Astrocyte of the cerebellum (primary cell): Measurements from ENCODE around the gene PLLP.

Experiments
- DNase-seq: peaks from one replicate; pipeline ENCODE4 v3.0.0-alpha.2; 2011; ENCODE audit warnings: low read depth
- H3K4me3 ChIP-seq: 2 replicates; pipeline ENCODE4 v1.5.1; 2011; ENCODE audit warnings: mild to moderate bottlenecking, low read depth, low read length, moderate library complexity
- in situ Hi-C: cut with HindIII; loops from 2 replicates; pipeline ENCODE4 v1.10.0; 2017; ENCODE audit warnings: low sequenced_read_pairs
- TF ChIP-seq, protein P1 (sequence below): IDR thresholded peaks from 2 replicates; pipeline ENCODE4 v1.5.1; 2012; ENCODE audit warnings: low read length, low read depth, moderate library complexity, mild to moderate bottlenecking; ENCODE audit errors: missing control alignments

The PLLP gene

GRCh38 chr16:57319646-57320045, 35.2 kb upstream of the PLLP start:
- H3K4me3 ChIP-seq = no peak overlapping the region
- DNase-seq = no peak
- in situ Hi-C loops = loop anchor here (10.0 kb wide), 1 partner anchor 95 kb away; no protein-coding TSS in a partner anchor
- TF ChIP-seq, protein P1, sequence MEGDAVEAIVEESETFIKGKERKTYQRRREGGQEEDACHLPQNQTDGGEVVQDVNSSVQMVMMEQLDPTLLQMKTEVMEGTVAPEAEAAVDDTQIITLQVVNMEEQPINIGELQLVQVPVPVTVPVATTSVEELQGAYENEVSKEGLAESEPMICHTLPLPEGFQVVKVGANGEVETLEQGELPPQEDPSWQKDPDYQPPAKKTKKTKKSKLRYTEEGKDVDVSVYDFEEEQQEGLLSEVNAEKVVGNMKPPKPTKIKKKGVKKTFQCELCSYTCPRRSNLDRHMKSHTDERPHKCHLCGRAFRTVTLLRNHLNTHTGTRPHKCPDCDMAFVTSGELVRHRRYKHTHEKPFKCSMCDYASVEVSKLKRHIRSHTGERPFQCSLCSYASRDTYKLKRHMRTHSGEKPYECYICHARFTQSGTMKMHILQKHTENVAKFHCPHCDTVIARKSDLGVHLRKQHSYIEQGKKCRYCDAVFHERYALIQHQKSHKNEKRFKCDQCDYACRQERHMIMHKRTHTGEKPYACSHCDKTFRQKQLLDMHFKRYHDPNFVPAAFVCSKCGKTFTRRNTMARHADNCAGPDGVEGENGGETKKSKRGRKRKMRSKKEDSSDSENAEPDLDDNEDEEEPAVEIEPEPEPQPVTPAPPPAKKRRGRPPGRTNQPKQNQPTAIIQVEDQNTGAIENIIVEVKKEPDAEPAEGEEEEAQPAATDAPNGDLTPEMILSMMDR = no peak

GRCh38 chr16:57318240-57318970, 33.9 kb upstream of the PLLP start:
- no peak overlapping the region for H3K4me3 ChIP-seq
- in situ Hi-C loops = no loop called here
- TF ChIP-seq, protein P1 = no peak
- no peak for DNase-seq

- no peak overlapping the region for H3K4me3 ChIP-seq
- TF ChIP-seq, protein P1 = no peak
- in situ Hi-C loops = no loop called here
- DNase-seq = peak; percentile 81
These were observed 32.0 kb upstream of the PLLP start for GRCh38 chr16:57316390-57317017.

- no peak for DNase-seq
- TF ChIP-seq, protein P1 = no peak
- H3K4me3 ChIP-seq = no peak overlapping the region
- in situ Hi-C loops = no loop called here
These were observed 30.9 kb upstream of the PLLP start for GRCh38 chr16:57315416-57315815.

GRCh38 chr16:57314161-57314785, 29.8 kb upstream of the PLLP start:
- no peak for DNase-seq
- TF ChIP-seq, protein P1 = no peak
- in situ Hi-C loops = no loop called here

DNA sequence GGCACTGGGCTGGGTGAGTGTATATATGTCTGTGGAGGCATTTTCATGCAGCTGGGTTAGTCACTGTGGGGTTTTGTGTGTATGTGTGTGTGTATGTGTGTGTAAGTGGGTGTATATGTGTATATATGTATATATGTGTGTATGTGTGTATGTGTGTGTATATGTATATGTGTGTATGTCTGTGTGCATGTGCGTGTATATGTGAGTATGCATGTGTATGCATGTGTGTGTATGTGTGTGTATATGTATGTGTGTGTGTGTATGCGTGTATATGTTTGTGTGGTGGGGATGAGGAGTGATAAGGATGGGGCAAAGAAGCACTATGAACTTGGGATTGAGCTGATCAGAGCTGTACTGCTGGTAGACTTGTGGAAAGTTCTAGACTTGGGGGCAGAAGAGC, 29.0 kb upstream of the PLLP start:
- DNase-seq = no peak
- H3K4me3 ChIP-seq = no peak overlapping the region
- in situ Hi-C loops = no loop called here
- TF ChIP-seq, protein P1 = no peak

More at GRCh38 chr16:57314161-57314785, 29.8 kb upstream of the PLLP start:
- H3K4me3 ChIP-seq = no peak overlapping the region
